Neural progenitor cell (in vitro differentiated cells): ENCODE results near the gene SAMD4A.

ENCODE experiments used
- CTCF ChIP-seq: fragments of 200-600 bp; sonication (generic); IDR thresholded peaks from 2 replicates; pipeline ENCODE4 v1.5.1; 2017; ENCODE audit warnings: antibody characterized with exemption, mild to moderate bottlenecking
- EZH2 ChIP-seq: fragments of 200-600 bp; sonication (generic); IDR thresholded peaks from 2 replicates; pipeline ENCODE4 v1.6.1; 2017; ENCODE audit warnings: antibody characterized with exemption, mild to moderate bottlenecking, moderate library complexity

GRCh38 chr14:54554401-54554800, 12.5 kb upstream of the SAMD4A start:
- TF ChIP-seq EZH2 (no peak), CTCF (no peak)
